Endothelial cell of umbilical vein (primary cell): ENCODE results near the gene TNFSF4.

Source experiments
- CTCF ChIP-seq, 2 donors: IDR thresholded peaks; 1 replicate in 1 of 2; 2 replicates in 1 of 2; pipeline ENCODE4 v1.5.1; 2011; ENCODE audit warnings: low read length in 2 of 2, mild to moderate bottlenecking in 2 of 2, moderate library complexity in 2 of 2, control low read depth in 1 of 2, inconsistent platforms in 1 of 2, low read depth in 1 of 2; ENCODE audit not compliant: insufficient read depth in 1 of 2; ENCODE audit errors: extremely low read depth in 1 of 2
- POLR2A ChIP-seq: IDR thresholded peaks from 2 replicates; pipeline ENCODE4 v1.6.1; 2012; ENCODE audit warnings: low read depth, mild to moderate bottlenecking, control low read depth, low read length
- POLR2AphosphoS5 ChIP-seq: IDR thresholded peaks from 2 replicates; pipeline ENCODE4 v1.6.1; 2012; ENCODE audit warnings: low read depth, mild to moderate bottlenecking, control low read depth, low read length, moderate library complexity; ENCODE audit not compliant: insufficient read depth

GRCh38 chr1:173220157-173220556 lies 13.0 kb upstream of the TNFSF4 start:
- TF ChIP-seq POLR2AphosphoS5 (no peak), CTCF (IDR thresholded peaks at IDR 0.05; ENCODE audit: extremely low read depth in 1 of 2, insufficient read depth in 1 of 2, low read depth in 1 of 2, low read length in 2 of 2) (no peak), POLR2A (no peak)
